Motor neuron (in vitro differentiated cells): ENCODE results near the gene ZNF408. TPM values are rescaled to one million over a fixed set of nuclear protein-coding genes. Genes with fewer than 3 reads are reported as not detected.
"Not testable (repeated sequence)": the region's sequence is repeated elsewhere in the genome, so short reads cannot be mapped to it uniquely, and the experiment has no call there.

Experiments used
- ATAC-seq, 8 experiments: fragments of 200-7000 bp; cut with Tn5 transposase; replicated peaks in 6 of 8; 2 replicates each; pipeline ENCODE4 v1.8.0; 2021; ENCODE audit warnings: mild to moderate bottlenecking in 8 of 8, moderate library complexity in 8 of 8
- H3K27ac ChIP-seq, 2 donors: fragments of 250-450 bp; sonication (Bioruptor Pico); 2 replicates each; pipeline ENCODE4 v1.9.0; 2021; ENCODE audit warnings: antibody characterized with exemption in 2 of 2, mild to moderate bottlenecking in 2 of 2, moderate library complexity in 1 of 2
- H3K4me1 ChIP-seq, 2 donors: fragments of 250-450 bp; sonication (Bioruptor Pico); replicated peaks in 1 of 2; 2 replicates each; pipeline ENCODE4 v1.6.1; 2021; ENCODE audit warnings: antibody characterized with exemption in 2 of 2, mild to moderate bottlenecking in 2 of 2, moderate library complexity in 1 of 2
- H3K4me3 ChIP-seq, 5 donors: fragments of 250-450 bp; sonication (Bioruptor Pico); 2 replicates each; pipeline ENCODE4 v1.9.0; 2021; ENCODE audit warnings: antibody characterized with exemption in 5 of 5, mild to moderate bottlenecking in 5 of 5, moderate library complexity in 4 of 5
- WGBS, 10 experiments: fragments of 450-650 bp; shearing (Covaris generic); methylation state at CpG; one replicate each; pipeline ENCODE4 v1.0.0; 2022; 5-methylcytosine and 5-hydroxymethylcytosine counted together
- in situ Hi-C, 9 experiments: fragments of 400-800 bp; cut with MboI; loops; one replicate each; pipeline ENCODE4 v1.15.0; 2021; ENCODE audit warnings: low sequenced_read_pairs in 9 of 9, low pct_unique_long_range_greater_than_20kb in 2 of 9; ENCODE audit not compliant: unreplicated experiment in 9 of 9
- total RNA-seq, 8 experiments: library from RNA; unstranded; fragments of 300-600 nt; gene quantifications; 2 replicates each; pipeline versions ENCODE4 v1.2.3 to v1.2.4, GENCODE V29; 2022

ZNF408 gene
- total RNA-seq, 8 experiments from 2014 or later: 9.5 to 15.6 (median 12.8) TPM

- no peak overlapping the region for H3K27ac ChIP-seq
- no peak for ATAC-seq
- WGBS, 10 experiments: 80 to 100% (median 100%) methylated on average over 1 to 3 of the region's 3 CpGs; no CpG with 5 or more reads in 3 of the 10 experiments
- in situ Hi-C loops: no loop called here
- no peaks in the 10 kb centered on the region for H3K4me1 ChIP-seq
- no peak overlapping the region for H3K4me3 ChIP-seq
These were observed 31.1 kb upstream of the ZNF408 start for GRCh38 chr11:46669711-46670139.

GRCh38 chr11:46670521-46670920 lies 30.3 kb upstream of the ZNF408 start:
- ATAC-seq, H3K27ac ChIP-seq, H3K4me3 ChIP-seq, in situ Hi-C loops, H3K4me1 ChIP-seq: not testable (repeated sequence)
- WGBS, 10 experiments: 67 to 100% (median 100%) methylated on average over 1 to 3 of the region's 3 CpGs; no CpG with 5 or more reads in 3 of the 10 experiments

GRCh38 chr11:46671958-46672315 lies 28.9 kb upstream of the ZNF408 start:
- Histone ChIP-seq H3K4me1 (peaks cover 0 to 3% of the 10 kb centered on the region in 2 donors), H3K4me3 (no peak overlapping the region), H3K27ac (no peak overlapping the region)
- 84 to 100% (median 90%) methylated on average over 1 to 10 of the region's 10 CpGs; no CpG with 5 or more reads in 4 of the 10 experiments for WGBS, 10 experiments
- in situ Hi-C loops: no loop called here
- peak in 1 of 8 experiments; percentile 3 for ATAC-seq

GRCh38 chr11:46672381-46672839 lies 28.4 kb upstream of the ZNF408 start:
- WGBS, 10 experiments: 20 to 100% (median 98%) methylated on average over 1 to 3 of the region's 7 CpGs; no CpG with 5 or more reads in 6 of the 10 experiments
- H3K4me3 ChIP-seq: no peak overlapping the region
- H3K27ac ChIP-seq: no peak overlapping the region
- peaks cover 0 to 3% of the 10 kb centered on the region in 2 donors for H3K4me1 ChIP-seq
- in situ Hi-C loops: no loop called here
- ATAC-seq: peak in 3 of 8 experiments; percentile 12 to 28 (median 23)

- in situ Hi-C loops: no loop called here
- peak in 2 of 8 experiments; percentile 1 to 10 for ATAC-seq
- no peak overlapping the region for H3K4me3 ChIP-seq
- peaks cover 0 to 3% of the 10 kb centered on the region in 2 donors for H3K4me1 ChIP-seq
- no peak overlapping the region for H3K27ac ChIP-seq
- 0 to 95% (median 80%) methylated on average over 1 to 5 of the region's 6 CpGs; no CpG with 5 or more reads in 6 of the 10 experiments for WGBS, 10 experiments
These were observed 26.9 kb upstream of the ZNF408 start for GRCh38 chr11:46673713-46674462.

- Histone ChIP-seq H3K4me3 (no peak overlapping the region), H3K27ac (no peak overlapping the region), H3K4me1 (peaks cover 0 to 3% of the 10 kb centered on the region in 2 donors)
- ATAC-seq: peak in 3 of 8 experiments; percentile 69 to 80 (median 74)
- WGBS, 10 experiments: 0 to 40% (median 11%) methylated on average over 1 to 7 of the region's 12 CpGs; no CpG with 5 or more reads in 3 of the 10 experiments
- in situ Hi-C loops: no loop called here
These were observed 26.2 kb upstream of the ZNF408 start for GRCh38 chr11:46674463-46675287.

- Histone ChIP-seq H3K27ac (no peak overlapping the region), H3K4me3 (no peak overlapping the region), H3K4me1 (peaks cover 0 to 3% of the 10 kb centered on the region in 2 donors)
- WGBS, 10 experiments: 0 to 100% (median 46%) methylated on average over 1 to 4 of the region's 4 CpGs; no CpG with 5 or more reads in 1 of the 10 experiments
- in situ Hi-C loops: no loop called here
- ATAC-seq: peak in 6 of 8 experiments; percentile 13 to 86 (median 44)
These were observed 25.5 kb upstream of the ZNF408 start for GRCh38 chr11:46675288-46675851.

GRCh38 chr11:46675949-46676348 lies 24.9 kb upstream of the ZNF408 start:
- H3K4me1 ChIP-seq: peaks cover 0 to 3% of the 10 kb centered on the region in 2 donors
- 73 to 100% (median 97%) methylated on average over 1 to 4 of the region's 7 CpGs; no CpG with 5 or more reads in 4 of the 10 experiments for WGBS, 10 experiments
- H3K27ac ChIP-seq: no peak overlapping the region
- ATAC-seq: no peak
- in situ Hi-C loops: no loop called here
- H3K4me3 ChIP-seq: no peak overlapping the region

GRCh38 chr11:46676436-46677158 lies 24.2 kb upstream of the ZNF408 start:
- no peak overlapping the region for H3K27ac ChIP-seq
- H3K4me1 ChIP-seq: peaks cover 0 to 3% of the 10 kb centered on the region in 2 donors
- in situ Hi-C loops: no loop called here
- ATAC-seq: no peak
- WGBS, 10 experiments: 47 to 97% (median 85%) methylated on average over 2 to 8 of the region's 15 CpGs; no CpG with 5 or more reads in 3 of the 10 experiments
- no peak overlapping the region for H3K4me3 ChIP-seq

- H3K27ac ChIP-seq: no peak overlapping the region
- H3K4me3 ChIP-seq: no peak overlapping the region
- peaks cover 0 to 3% of the 10 kb centered on the region in 2 donors for H3K4me1 ChIP-seq
- peak in 3 of 8 experiments; percentile 5 to 10 (median 8) for ATAC-seq
- in situ Hi-C loops: no loop called here
- WGBS, 10 experiments: 80 to 100% (median 96%) methylated on average over 1 to 5 of the region's 8 CpGs; no CpG with 5 or more reads in 3 of the 10 experiments
These were observed 23.7 kb upstream of the ZNF408 start for GRCh38 chr11:46677169-46677568.

GRCh38 chr11:46677991-46678740 lies 22.7 kb upstream of the ZNF408 start:
- in situ Hi-C loops: no loop called here
- whole genome bisulfite sequencing, 10 experiments: 53 to 93% (median 80%) methylated on average over 1 to 5 of the region's 10 CpGs; no CpG with 5 or more reads in 4 of the 10 experiments
- peak in 4 of 8 experiments; percentile 14 to 36 (median 20) for ATAC-seq
- Histone ChIP-seq H3K27ac (no peak overlapping the region), H3K4me3 (no peak overlapping the region), H3K4me1 (peaks cover 0 to 3% of the 10 kb centered on the region in 2 donors)
